Eye (tissue), 1 donor: Measurements from ENCODE around the gene SLCO2B1.

Source experiments
- DNase-seq: peaks from one replicate; pipeline ENCODE4 v3.0.0-alpha.2; 2015

SLCO2B1 gene

GRCh38 chr11:75145972-75146519 lies 4.9 kb upstream of the SLCO2B1 start:
- no peak for DNase-seq

GRCh38 chr11:75146711-75147110 lies 4.2 kb upstream of the SLCO2B1 start:
- DNase-seq: no peak

- DNase-seq: no peak
Observed at GRCh38 chr11:75147191-75147874, 3.6 kb upstream of the SLCO2B1 start.

- no peak for DNase-seq
Observed at GRCh38 chr11:75147875-75148263, 3.0 kb upstream of the SLCO2B1 start.

- no peak for DNase-seq
Observed at GRCh38 chr11:75148436-75148983, 2.4 kb upstream of the SLCO2B1 start.

GRCh38 chr11:75149766-75150465 lies 991 bp upstream of the SLCO2B1 start:
- no peak for DNase-seq

- no peak for DNase-seq
Observed at GRCh38 chr11:75151346-75152047, 590 bp downstream of the SLCO2B1 start.

- DNase-seq: no peak
Observed at GRCh38 chr11:75152090-75152489, 1.2 kb downstream of the SLCO2B1 start.

- DNase-seq: no peak
Observed at GRCh38 chr11:75152651-75153427, 1.9 kb downstream of the SLCO2B1 start.

GRCh38 chr11:75154646-75155569 lies 4.0 kb downstream of the SLCO2B1 start:
- no peak for DNase-seq

- DNase-seq: no peak
Observed at GRCh38 chr11:75155570-75156422, 4.9 kb downstream of the SLCO2B1 start.

- no peak for DNase-seq
Observed at GRCh38 chr11:75158241-75158640, 7.3 kb downstream of the SLCO2B1 start.

GRCh38 chr11:75158696-75159150 lies 7.8 kb downstream of the SLCO2B1 start:
- DNase-seq: no peak

- no peak for DNase-seq
Observed at GRCh38 chr11:75159151-75159953, 8.4 kb downstream of the SLCO2B1 start.

GRCh38 chr11:75160220-75160757 lies 9.4 kb downstream of the SLCO2B1 start:
- no peak for DNase-seq

- no peak for DNase-seq
Observed at GRCh38 chr11:75160880-75161279, 10.0 kb downstream of the SLCO2B1 start.

GRCh38 chr11:75161506-75162095 lies 10.7 kb downstream of the SLCO2B1 start:
- no peak for DNase-seq

- DNase-seq: no peak
Observed at GRCh38 chr11:75162954-75163353, 12.0 kb downstream of the SLCO2B1 start.
